HCT116 (cell line): ENCODE measurements around the gene TMEM217.
"Not testable (repeated sequence)": the region's sequence is repeated elsewhere in the genome, so short reads cannot be mapped to it uniquely, and the experiment has no call there.

Source experiments
- CTCF ChIP-seq, 3 experiments: fragments of 200-600 bp in 1 of 3; sonication (generic) in 1 of 3; IDR thresholded peaks in 2 of 3; conservative IDR thresholded peaks in 1 of 3; 2 replicates each; pipeline ENCODE4 v1.5.1; 2012 to 2017; ENCODE audit warnings: low read depth in 2 of 3, low read length in 2 of 3, antibody characterized with exemption in 1 of 3, borderline replicate concordance in 1 of 3, control low read depth in 1 of 3, mild to moderate bottlenecking in 1 of 3, mixed read lengths in 1 of 3, mixed run types in 1 of 3, moderate library complexity in 1 of 3; ENCODE audit not compliant: insufficient read depth in 1 of 3
- JUND ChIP-seq: IDR thresholded peaks from 2 replicates; pipeline ENCODE4 v1.6.1; 2012
- MAX ChIP-seq: IDR thresholded peaks from 2 replicates; pipeline ENCODE4 v1.6.1; 2012
- POLR2A ChIP-seq: IDR thresholded peaks from 2 replicates; pipeline ENCODE4 v1.7.0; 2011; ENCODE audit warnings: borderline replicate concordance; ENCODE audit not compliant: insufficient read depth, insufficient read length; ENCODE audit errors: extremely low read depth
- SRF ChIP-seq: IDR thresholded peaks from 2 replicates; pipeline ENCODE4 v1.6.1; 2012; ENCODE audit warnings: low read depth

GRCh38 chr6:37297637-37298036 lies 39.7 kb upstream of the TMEM217 start:
- TF ChIP-seq MAX; CTCF (IDR thresholded peaks at IDR 0.05 in 2 of 3, conservative IDR thresholded peaks at IDR 0.05 in 1 of 3; ENCODE audit: borderline replicate concordance in 1 of 3, insufficient read depth in 1 of 3, low read depth in 2 of 3, low read length in 2 of 3); SRF; POLR2A; JUND: not testable (repeated sequence)
